Measurements from ENCODE around the gene PLS1. TPM values are rescaled to one million over a fixed set of nuclear protein-coding genes. Genes with fewer than 3 reads are reported as not detected.

PLS1 gene
- polyA plus RNA-seq, 1 of the 3 experiments (the other 2 are of a cell fraction) = 2.9 TPM

DNA sequence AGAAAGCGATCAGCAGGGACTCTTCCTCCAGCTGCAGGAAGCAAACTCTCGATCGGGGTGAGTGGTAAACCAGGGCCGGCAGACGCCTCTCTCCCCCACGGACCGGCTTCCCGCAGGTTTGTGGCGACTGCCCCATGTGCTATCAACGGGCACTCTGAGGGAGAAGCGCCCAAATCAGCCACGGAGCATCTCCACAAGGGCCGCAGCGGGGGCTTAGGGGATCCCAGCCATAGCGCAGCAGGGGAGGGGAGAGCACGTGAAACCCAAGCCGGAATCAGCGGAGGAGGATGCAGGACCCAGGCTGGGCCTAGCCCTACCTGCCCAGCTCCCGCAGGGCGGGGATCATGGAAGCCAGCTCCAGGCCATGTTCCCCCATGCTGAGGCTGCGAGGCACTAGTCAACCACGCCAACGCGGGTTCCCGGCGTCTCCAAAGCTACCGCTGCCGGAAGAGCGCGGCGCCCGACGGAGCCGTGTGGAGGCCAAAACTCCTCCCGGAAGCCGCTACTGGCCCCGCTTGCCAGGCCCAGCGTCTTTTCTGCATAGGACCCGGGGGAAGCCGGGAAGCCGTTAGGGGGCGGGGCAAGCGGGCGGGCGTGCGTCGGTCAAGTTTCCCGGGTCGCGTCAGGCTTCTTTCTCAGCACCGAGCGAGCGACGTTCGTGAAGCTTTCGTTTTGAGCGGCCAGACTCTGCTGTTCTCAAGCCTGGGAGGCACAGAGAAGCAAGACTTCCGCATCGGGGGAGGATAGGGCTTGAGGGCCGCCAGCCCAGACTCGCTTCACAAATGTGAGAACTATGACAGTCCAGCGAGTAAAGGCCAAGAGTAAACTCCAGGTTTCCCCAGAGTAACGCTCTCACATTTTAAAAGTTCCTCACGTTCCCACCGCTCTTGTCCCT, 17.6 kb upstream of the PLS1 start, which contains the start of gene ATR (continued):
- TF ChIP-seq TAF1 (IDR thresholded peaks at IDR 0.05; ENCODE audit: borderline replicate concordance, low read depth, low read length) (peak; percentile 89), YY1 (IDR thresholded peaks at IDR 0.05; ENCODE audit: low read depth) (peak; percentile 79), MEF2A (IDR thresholded peaks at IDR 0.05; ENCODE audit: borderline replicate concordance, low read depth) (peak; percentile 44; the same call in 1 of the 2 replicates), JUND (IDR thresholded peaks at IDR 0.05) (peak; percentile 18; the same call in 1 of the 2 replicates), RFX5 (IDR thresholded peaks at IDR 0.05; ENCODE audit: low read length) (no peak; the same call in 1 of the 2 replicates), ELF1 (IDR thresholded peaks at IDR 0.05) (peak; percentile 99), EZH2phosphoT487 (IDR thresholded peaks at IDR 0.05; ENCODE audit: borderline replicate concordance, low read depth) (no peak), CHD2 (IDR thresholded peaks at IDR 0.05; ENCODE audit: low read length, partially characterized antibody) (peak; percentile 75), GATA2 (CRISPR knock-in tag; IDR thresholded peaks at IDR 0.05) (no peak), FOSL2 (IDR thresholded peaks at IDR 0.05; ENCODE audit: borderline replicate concordance, low read depth) (peak; percentile 22; the same call in 1 of the 2 replicates), GABPA (IDR thresholded peaks at IDR 0.05; ENCODE audit: low read depth) (peak; percentile 75), POLR2AphosphoS5 (IDR thresholded peaks at IDR 0.05; ENCODE audit: low read depth, low read length) (peak; percentile 92), SIN3A (IDR thresholded peaks at IDR 0.05; ENCODE audit: borderline replicate concordance, low read depth, low read length) (peak; percentile 99), RXRA (IDR thresholded peaks at IDR 0.05; ENCODE audit: borderline replicate concordance, low read depth) (no peak), NRF1 (IDR thresholded peaks at IDR 0.05; ENCODE audit: low read depth, low read length) (no peak)
- TF ChIP-seq, protein P1, sequence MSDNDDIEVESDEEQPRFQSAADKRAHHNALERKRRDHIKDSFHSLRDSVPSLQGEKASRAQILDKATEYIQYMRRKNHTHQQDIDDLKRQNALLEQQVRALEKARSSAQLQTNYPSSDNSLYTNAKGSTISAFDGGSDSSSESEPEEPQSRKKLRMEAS (IDR thresholded peaks at IDR 0.05; ENCODE audit: low read depth) = peak; percentile 95; the same call in 1 of the 2 replicates
- TF ChIP-seq, protein P2, sequence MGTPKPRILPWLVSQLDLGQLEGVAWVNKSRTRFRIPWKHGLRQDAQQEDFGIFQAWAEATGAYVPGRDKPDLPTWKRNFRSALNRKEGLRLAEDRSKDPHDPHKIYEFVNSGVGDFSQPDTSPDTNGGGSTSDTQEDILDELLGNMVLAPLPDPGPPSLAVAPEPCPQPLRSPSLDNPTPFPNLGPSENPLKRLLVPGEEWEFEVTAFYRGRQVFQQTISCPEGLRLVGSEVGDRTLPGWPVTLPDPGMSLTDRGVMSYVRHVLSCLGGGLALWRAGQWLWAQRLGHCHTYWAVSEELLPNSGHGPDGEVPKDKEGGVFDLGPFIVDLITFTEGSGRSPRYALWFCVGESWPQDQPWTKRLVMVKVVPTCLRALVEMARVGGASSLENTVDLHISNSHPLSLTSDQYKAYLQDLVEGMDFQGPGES (IDR thresholded peaks at IDR 0.05; ENCODE audit: low read depth, low read length) = no peak
- TF ChIP-seq, protein P3, sequence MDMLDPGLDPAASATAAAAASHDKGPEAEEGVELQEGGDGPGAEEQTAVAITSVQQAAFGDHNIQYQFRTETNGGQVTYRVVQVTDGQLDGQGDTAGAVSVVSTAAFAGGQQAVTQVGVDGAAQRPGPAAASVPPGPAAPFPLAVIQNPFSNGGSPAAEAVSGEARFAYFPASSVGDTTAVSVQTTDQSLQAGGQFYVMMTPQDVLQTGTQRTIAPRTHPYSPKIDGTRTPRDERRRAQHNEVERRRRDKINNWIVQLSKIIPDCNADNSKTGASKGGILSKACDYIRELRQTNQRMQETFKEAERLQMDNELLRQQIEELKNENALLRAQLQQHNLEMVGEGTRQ (IDR thresholded peaks at IDR 0.05; ENCODE audit: borderline replicate concordance, low read depth, low read length) = no peak; the same call in 1 of the 2 replicates
- TF ChIP-seq, protein P4, sequence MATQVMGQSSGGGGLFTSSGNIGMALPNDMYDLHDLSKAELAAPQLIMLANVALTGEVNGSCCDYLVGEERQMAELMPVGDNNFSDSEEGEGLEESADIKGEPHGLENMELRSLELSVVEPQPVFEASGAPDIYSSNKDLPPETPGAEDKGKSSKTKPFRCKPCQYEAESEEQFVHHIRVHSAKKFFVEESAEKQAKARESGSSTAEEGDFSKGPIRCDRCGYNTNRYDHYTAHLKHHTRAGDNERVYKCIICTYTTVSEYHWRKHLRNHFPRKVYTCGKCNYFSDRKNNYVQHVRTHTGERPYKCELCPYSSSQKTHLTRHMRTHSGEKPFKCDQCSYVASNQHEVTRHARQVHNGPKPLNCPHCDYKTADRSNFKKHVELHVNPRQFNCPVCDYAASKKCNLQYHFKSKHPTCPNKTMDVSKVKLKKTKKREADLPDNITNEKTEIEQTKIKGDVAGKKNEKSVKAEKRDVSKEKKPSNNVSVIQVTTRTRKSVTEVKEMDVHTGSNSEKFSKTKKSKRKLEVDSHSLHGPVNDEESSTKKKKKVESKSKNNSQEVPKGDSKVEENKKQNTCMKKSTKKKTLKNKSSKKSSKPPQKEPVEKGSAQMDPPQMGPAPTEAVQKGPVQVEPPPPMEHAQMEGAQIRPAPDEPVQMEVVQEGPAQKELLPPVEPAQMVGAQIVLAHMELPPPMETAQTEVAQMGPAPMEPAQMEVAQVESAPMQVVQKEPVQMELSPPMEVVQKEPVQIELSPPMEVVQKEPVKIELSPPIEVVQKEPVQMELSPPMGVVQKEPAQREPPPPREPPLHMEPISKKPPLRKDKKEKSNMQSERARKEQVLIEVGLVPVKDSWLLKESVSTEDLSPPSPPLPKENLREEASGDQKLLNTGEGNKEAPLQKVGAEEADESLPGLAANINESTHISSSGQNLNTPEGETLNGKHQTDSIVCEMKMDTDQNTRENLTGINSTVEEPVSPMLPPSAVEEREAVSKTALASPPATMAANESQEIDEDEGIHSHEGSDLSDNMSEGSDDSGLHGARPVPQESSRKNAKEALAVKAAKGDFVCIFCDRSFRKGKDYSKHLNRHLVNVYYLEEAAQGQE (IDR thresholded peaks at IDR 0.05; ENCODE audit: low read depth, low read length) = peak; percentile 65; the same call in 1 of the 2 replicates

Measured in SK-N-SH (cell line).